ENCODE results near the gene SYNPR.

DNA sequence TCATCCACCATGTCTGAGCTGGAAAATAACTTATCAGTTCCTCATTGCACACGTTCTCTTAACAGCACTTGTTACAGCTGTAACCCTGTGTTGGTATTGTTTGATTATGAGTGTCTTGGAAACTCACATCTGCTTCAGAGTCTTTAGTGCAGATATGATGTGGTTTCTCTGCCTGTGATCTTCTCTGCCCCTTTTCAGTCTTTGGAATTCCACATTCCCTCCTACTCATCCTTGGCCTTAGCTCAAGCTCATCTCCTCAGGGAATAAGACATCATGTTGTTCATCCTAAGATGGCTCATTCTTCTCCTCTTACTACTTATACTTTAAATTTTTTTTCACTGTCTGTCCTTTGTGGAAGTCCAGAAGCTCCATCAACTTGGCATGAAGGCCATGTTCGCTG, 77.7 kb downstream of the SYNPR start:
- TF ChIP-seq, protein P1, sequence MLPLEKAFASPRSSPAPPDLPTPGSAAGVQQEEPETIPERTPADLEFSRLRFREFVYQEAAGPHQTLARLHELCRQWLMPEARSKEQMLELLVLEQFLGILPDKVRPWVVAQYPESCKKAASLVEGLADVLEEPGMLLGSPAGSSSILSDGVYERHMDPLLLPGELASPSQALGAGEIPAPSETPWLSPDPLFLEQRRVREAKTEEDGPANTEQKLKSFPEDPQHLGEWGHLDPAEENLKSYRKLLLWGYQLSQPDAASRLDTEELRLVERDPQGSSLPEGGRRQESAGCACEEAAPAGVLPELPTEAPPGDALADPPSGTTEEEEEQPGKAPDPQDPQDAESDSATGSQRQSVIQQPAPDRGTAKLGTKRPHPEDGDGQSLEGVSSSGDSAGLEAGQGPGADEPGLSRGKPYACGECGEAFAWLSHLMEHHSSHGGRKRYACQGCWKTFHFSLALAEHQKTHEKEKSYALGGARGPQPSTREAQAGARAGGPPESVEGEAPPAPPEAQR (CRISPR knock-in tag; IDR thresholded peaks at IDR 0.05), result no peak
- TF ChIP-seq JUN (CRISPR knock-in tag; IDR thresholded peaks at IDR 0.05) (no peak), TCF7 (CRISPR knock-in tag; IDR thresholded peaks at IDR 0.05; ENCODE audit: low read depth) (no peak), ETV6 (CRISPR knock-in tag; IDR thresholded peaks at IDR 0.05) (no peak)
- TF ChIP-seq, protein P2, sequence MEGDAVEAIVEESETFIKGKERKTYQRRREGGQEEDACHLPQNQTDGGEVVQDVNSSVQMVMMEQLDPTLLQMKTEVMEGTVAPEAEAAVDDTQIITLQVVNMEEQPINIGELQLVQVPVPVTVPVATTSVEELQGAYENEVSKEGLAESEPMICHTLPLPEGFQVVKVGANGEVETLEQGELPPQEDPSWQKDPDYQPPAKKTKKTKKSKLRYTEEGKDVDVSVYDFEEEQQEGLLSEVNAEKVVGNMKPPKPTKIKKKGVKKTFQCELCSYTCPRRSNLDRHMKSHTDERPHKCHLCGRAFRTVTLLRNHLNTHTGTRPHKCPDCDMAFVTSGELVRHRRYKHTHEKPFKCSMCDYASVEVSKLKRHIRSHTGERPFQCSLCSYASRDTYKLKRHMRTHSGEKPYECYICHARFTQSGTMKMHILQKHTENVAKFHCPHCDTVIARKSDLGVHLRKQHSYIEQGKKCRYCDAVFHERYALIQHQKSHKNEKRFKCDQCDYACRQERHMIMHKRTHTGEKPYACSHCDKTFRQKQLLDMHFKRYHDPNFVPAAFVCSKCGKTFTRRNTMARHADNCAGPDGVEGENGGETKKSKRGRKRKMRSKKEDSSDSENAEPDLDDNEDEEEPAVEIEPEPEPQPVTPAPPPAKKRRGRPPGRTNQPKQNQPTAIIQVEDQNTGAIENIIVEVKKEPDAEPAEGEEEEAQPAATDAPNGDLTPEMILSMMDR (IDR thresholded peaks at IDR 0.05), result no peak
- TF ChIP-seq, protein P3, sequence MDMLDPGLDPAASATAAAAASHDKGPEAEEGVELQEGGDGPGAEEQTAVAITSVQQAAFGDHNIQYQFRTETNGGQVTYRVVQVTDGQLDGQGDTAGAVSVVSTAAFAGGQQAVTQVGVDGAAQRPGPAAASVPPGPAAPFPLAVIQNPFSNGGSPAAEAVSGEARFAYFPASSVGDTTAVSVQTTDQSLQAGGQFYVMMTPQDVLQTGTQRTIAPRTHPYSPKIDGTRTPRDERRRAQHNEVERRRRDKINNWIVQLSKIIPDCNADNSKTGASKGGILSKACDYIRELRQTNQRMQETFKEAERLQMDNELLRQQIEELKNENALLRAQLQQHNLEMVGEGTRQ (CRISPR knock-in tag; IDR thresholded peaks at IDR 0.05), result no peak
- TF ChIP-seq, protein P4, sequence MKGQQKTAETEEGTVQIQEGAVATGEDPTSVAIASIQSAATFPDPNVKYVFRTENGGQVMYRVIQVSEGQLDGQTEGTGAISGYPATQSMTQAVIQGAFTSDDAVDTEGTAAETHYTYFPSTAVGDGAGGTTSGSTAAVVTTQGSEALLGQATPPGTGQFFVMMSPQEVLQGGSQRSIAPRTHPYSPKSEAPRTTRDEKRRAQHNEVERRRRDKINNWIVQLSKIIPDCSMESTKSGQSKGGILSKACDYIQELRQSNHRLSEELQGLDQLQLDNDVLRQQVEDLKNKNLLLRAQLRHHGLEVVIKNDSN (CRISPR knock-in tag; IDR thresholded peaks at IDR 0.05), result no peak
- TF ChIP-seq, protein P5, sequence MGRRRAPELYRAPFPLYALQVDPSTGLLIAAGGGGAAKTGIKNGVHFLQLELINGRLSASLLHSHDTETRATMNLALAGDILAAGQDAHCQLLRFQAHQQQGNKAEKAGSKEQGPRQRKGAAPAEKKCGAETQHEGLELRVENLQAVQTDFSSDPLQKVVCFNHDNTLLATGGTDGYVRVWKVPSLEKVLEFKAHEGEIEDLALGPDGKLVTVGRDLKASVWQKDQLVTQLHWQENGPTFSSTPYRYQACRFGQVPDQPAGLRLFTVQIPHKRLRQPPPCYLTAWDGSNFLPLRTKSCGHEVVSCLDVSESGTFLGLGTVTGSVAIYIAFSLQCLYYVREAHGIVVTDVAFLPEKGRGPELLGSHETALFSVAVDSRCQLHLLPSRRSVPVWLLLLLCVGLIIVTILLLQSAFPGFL (CRISPR knock-in tag; IDR thresholded peaks at IDR 0.05; ENCODE audit: borderline replicate concordance), result no peak
- TF ChIP-seq, protein P6, sequence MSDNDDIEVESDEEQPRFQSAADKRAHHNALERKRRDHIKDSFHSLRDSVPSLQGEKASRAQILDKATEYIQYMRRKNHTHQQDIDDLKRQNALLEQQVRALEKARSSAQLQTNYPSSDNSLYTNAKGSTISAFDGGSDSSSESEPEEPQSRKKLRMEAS (CRISPR knock-in tag; IDR thresholded peaks at IDR 0.05), result no peak

Data from WTC11 (cell line).